Progenitor cell of endocrine pancreas (in vitro differentiated cells): ENCODE data around the gene HOXD9. TPM values are rescaled to one million over a fixed set of nuclear protein-coding genes. Genes with fewer than 3 reads are reported as not detected.

Experiments used
- DNase-seq: peaks from one replicate; pipeline ENCODE4 v3.0.0; 2021; ENCODE audit warnings: low spot score; ENCODE audit not compliant: unreplicated experiment
- H3K27ac Mint-ChIP-seq: 2 replicates; pipeline ENCODE4 v1.8.0; 2021; ENCODE audit warnings: mild to moderate bottlenecking, moderate library complexity, mixed read lengths
- H3K27me3 Mint-ChIP-seq: 2 replicates; pipeline ENCODE4 v1.8.0; 2021; ENCODE audit warnings: mixed read lengths
- H3K36me3 Mint-ChIP-seq: 2 replicates; pipeline ENCODE4 v1.8.0; 2022; ENCODE audit warnings: mixed read lengths; ENCODE audit not compliant: insufficient read depth
- H3K4me1 Mint-ChIP-seq: 2 replicates; pipeline ENCODE4 v1.8.0; 2021; ENCODE audit warnings: low read depth, mixed read lengths
- H3K4me3 Mint-ChIP-seq: 2 replicates; pipeline ENCODE4 v1.8.0; 2021; ENCODE audit warnings: low read depth, mild to moderate bottlenecking, moderate library complexity, mixed read lengths
- H3K9me3 Mint-ChIP-seq: 2 replicates; pipeline ENCODE4 v1.8.0; 2021; ENCODE audit warnings: low read depth, mixed read lengths
- total RNA-seq: library from RNA; stranded (reverse); gene quantifications from 2 replicates; pipeline ENCODE4 v1.2.1, GENCODE V29; 2021
- TF ChIP-seq, protein P1 (sequence below): fragments of 200-600 bp; sonication (generic); IDR thresholded peaks from one replicate; pipeline ENCODE4 v1.5.0; 2021; ENCODE audit warnings: antibody characterized with exemption, mild to moderate bottlenecking; ENCODE audit not compliant: unreplicated experiment

Gene HOXD9
- total RNA-seq, 1 donor from 2014 or later = not detected

DNA sequence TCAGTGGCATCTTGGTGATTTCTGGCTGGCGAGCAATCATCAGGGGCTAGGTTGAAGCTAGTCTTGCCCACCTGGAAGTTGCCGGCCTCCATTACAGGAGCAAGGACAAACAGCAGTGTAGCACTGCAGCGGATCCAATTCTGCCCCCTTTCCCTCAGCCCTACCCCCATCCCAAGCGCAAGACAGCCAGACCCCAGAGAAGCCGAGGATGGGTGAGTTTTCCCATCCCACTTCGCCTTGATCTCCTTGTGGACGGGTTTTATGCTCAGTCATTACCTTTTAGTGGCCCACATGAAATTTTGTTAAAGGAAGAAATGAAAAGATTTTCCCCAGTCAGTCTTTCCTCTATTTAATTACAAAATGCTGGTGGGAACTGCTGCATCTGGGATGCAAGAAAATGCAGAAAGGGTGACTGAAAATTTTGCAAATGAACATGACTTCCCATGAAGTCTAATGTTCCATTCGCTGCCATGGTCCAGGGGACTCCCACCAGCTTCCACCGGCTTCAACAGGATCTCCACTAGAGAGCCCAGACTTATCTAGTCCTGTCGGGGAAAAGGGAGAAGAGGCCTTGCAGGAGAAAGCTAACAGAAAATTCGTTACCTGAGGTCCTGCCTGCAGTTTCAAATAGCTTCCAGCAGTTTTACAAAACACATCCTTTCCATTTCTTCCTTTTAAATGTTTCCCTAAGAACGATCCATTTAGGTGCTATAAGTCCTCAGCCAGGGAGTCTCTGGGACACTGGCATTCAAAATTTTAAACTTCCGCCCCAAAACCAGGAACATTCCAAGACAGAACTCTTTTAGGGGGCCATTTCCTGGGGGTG is 1.9 kb upstream of the HOXD9 start:
- TF ChIP-seq, protein P1, sequence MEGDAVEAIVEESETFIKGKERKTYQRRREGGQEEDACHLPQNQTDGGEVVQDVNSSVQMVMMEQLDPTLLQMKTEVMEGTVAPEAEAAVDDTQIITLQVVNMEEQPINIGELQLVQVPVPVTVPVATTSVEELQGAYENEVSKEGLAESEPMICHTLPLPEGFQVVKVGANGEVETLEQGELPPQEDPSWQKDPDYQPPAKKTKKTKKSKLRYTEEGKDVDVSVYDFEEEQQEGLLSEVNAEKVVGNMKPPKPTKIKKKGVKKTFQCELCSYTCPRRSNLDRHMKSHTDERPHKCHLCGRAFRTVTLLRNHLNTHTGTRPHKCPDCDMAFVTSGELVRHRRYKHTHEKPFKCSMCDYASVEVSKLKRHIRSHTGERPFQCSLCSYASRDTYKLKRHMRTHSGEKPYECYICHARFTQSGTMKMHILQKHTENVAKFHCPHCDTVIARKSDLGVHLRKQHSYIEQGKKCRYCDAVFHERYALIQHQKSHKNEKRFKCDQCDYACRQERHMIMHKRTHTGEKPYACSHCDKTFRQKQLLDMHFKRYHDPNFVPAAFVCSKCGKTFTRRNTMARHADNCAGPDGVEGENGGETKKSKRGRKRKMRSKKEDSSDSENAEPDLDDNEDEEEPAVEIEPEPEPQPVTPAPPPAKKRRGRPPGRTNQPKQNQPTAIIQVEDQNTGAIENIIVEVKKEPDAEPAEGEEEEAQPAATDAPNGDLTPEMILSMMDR = peak; percentile 7
- no peak for DNase-seq
- Mint-ChIP-seq H3K9me3 (no peaks in the 10 kb centered on the region), H3K36me3 (no peaks in the 10 kb centered on the region), H3K4me1 (no peaks in the 10 kb centered on the region), H3K27me3 (peaks cover 92% of the 10 kb centered on the region), H3K27ac (no peak overlapping the region), H3K4me3 (no peak overlapping the region)

- Mint-ChIP-seq H3K4me1 (no peaks in the 10 kb centered on the region), H3K36me3 (no peaks in the 10 kb centered on the region), H3K27ac (no peak overlapping the region), H3K27me3 (peaks cover 92% of the 10 kb centered on the region), H3K9me3 (no peaks in the 10 kb centered on the region), H3K4me3 (no peak overlapping the region)
- TF ChIP-seq, protein P1 = no peak
- DNase-seq = no peak
Observed at GRCh38 chr2:176121190-176122051, 1.1 kb upstream of the HOXD9 start.

DNA sequence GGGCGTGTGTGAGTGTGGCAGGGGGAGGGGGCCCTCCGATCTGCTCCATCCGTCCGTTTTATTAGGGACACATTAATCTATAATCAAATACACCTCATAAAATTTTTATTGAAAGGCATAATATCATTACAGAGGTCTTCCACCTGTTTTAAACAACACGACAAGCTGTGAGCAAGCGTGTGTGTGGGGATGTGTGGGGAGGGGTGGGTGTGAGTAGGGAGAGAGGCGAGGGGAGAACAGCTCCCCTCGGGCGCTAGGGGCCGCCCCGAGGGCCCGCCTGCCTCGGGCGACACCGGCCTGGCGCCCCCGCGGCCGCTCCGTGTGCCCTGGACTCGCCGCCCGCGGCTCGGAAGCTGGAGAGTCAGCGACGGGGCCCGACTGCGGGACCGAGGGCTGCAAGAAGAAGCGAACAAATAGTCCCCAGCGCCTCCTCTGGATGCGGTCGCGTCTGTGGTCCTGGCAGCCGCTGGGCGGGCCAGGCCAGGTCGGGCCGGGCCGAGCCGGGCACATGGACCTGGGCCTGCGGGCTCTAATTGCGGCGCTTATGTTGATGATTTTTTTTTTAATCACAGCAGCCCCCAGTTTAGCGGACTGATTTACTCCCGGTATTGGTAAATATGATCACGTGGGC is 352 bp upstream of the HOXD9 start:
- Mint-ChIP-seq H3K9me3 (no peaks in the 10 kb centered on the region), H3K4me1 (no peaks in the 10 kb centered on the region), H3K4me3 (peak overlapping the region; percentile 61), H3K27ac (no peak overlapping the region), H3K36me3 (no peaks in the 10 kb centered on the region), H3K27me3 (peaks cover 92% of the 10 kb centered on the region)
- TF ChIP-seq, protein P1 = no peak
- DNase-seq = no peak

GRCh38 chr2:176123411-176124109 is 1.0 kb downstream of the HOXD9 start:
- peak overlapping the region; percentile 12 for H3K4me3 Mint-ChIP-seq
- H3K9me3 Mint-ChIP-seq = no peaks in the 10 kb centered on the region
- TF ChIP-seq, protein P1 = no peak
- H3K27me3 Mint-ChIP-seq = peaks cover 92% of the 10 kb centered on the region
- H3K36me3 Mint-ChIP-seq = no peaks in the 10 kb centered on the region
- H3K27ac Mint-ChIP-seq = no peak overlapping the region
- no peak for DNase-seq
- no peaks in the 10 kb centered on the region for H3K4me1 Mint-ChIP-seq
